ENCODE data around the gene TPK1. TPM values are rescaled to one million over a fixed set of nuclear protein-coding genes. Genes with fewer than 3 reads are reported as not detected.
"Not testable (repeated sequence)": the region's sequence is repeated elsewhere in the genome, so short reads cannot be mapped to it uniquely, and the experiment has no call there.

The TPK1 gene
- total RNA-seq, 2 donors from 2014 or later = 9.9 to 16.1 TPM

GRCh38 chr7:144468990-144469732, 366.7 kb downstream of the TPK1 start:
- intact Hi-C loops (cut with DNase I) = no loop called here
- DNase-seq (ENCODE audit: low spot score) = no peak

GRCh38 chr7:144459635-144460034, 376.2 kb downstream of the TPK1 start:
- no peak for DNase-seq (ENCODE audit: low spot score)
- intact Hi-C loops (cut with DNase I) = loop anchor here in 1 of 2 donors (2.0 kb wide), 1 partner anchor 47 kb away; no protein-coding TSS in a partner anchor

DNA sequence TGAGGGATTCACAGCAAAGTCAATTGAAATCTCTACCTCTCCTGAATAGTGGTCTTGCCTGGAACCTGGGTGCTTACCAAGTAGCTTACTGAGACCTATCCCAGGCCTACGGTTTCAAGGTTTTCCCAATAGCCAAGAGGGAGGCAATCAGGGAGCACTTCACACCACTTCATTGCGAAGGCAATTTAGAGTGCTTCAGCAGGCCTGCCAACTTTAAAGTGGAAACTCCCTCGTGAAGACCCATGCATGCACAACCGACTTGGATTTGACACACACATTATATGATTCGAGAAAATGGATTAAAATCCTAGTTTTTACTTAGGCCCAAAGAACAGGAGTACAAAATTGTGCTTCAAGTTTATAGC, 380.8 kb downstream of the TPK1 start:
- no peak for DNase-seq (ENCODE audit: low spot score)
- intact Hi-C loops (cut with DNase I) = no loop called here

DNA sequence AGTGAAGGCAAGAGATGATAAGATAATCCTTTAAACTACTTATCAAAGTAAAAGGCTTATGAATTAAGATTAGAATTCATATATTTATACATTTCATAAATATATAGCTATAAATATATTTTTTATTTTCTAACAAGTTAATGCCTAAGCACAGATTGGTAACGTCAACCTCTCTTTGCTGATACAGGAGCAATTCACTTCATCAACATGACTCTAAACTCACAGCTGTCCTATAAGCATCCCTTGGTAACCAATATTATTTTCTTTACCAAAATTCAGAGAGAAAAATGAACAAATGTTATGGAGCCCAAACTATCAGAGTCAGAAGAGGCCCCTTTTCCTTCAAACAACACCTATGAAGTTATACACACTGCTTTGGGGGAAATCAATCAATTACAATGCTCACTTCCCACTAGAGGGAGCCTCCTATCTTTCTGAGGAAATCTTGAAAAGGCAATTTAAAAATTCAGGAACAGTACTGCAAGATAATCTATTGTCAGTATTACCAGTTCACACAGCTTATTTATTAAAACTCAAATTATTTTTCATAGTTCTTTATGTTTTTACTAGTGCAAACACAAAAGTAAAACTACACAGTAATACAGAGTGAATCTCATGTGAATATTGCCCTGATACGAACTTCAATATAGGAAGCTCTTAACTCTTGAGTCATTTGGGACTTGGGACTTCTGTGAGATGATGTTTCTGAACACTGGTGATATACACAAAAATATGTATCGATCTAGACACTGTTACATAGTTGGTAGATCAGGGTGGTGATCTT, 381.4 kb downstream of the TPK1 start:
- no peak for DNase-seq (ENCODE audit: low spot score)
- intact Hi-C loops (cut with DNase I) = no loop called here

- DNase-seq (ENCODE audit: low spot score) = no peak
- intact Hi-C loops (cut with DNase I) = no loop called here
These were observed 383.8 kb downstream of the TPK1 start for GRCh38 chr7:144452064-144452463.

GRCh38 chr7:144445590-144445989, 390.3 kb downstream of the TPK1 start:
- DNase-seq (ENCODE audit: low spot score) = no peak
- intact Hi-C loops (cut with DNase I) = no loop called here

DNA sequence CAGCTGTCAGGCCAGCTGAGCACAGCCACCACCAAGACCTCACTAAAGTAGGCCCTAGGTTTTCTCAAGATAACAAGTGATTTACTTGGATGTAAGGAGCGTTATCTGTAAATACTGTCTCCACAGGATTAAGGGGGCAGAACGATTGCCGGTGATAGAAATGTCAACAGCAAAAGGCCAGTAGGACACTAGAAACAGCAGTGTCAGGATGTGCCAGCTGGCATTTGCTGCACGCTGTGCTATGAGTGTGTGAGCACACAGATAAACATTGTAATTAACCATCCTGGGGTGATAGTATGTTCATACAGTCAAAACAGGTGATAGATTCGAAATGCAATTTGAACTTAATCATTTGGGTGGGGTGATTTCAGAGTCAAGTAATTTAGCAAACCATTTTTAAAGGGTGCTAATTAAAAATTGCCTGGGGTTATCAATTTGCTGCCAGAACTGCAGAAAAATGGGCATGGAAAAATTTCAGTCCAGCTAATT, 396.1 kb downstream of the TPK1 start:
- DNase-seq (ENCODE audit: low spot score) = no peak
- intact Hi-C loops (cut with DNase I) = no loop called here

DNA sequence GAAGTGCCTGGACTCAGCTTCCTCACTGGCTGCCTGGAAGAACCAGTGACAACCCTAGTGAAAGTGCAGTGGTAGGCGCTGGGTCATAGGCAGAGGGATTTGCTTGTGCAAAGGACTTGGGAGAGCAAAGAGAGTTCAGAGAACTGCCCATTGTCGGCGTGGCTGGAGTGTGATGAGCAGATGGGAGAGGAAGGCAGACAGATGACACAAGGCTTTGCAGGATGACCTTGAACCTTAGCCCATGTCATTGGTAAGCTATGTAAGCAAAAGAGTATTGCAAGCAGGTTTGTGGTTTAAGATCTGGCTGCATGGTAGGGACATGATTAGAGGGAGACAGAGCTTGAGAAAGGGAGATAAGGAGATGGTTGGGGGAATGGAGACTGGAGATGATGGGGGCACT, 397.1 kb downstream of the TPK1 start:
- intact Hi-C loops (cut with DNase I) = no loop called here
- no peak for DNase-seq (ENCODE audit: low spot score)

- DNase-seq (ENCODE audit: low spot score) = no peak
- intact Hi-C loops (cut with DNase I) = no loop called here
These were observed 398.3 kb downstream of the TPK1 start for GRCh38 chr7:144437370-144438191.

GRCh38 chr7:144436500-144436899, 399.4 kb downstream of the TPK1 start:
- no peak for DNase-seq (ENCODE audit: low spot score)
- intact Hi-C loops (cut with DNase I) = no loop called here

GRCh38 chr7:144428431-144428830, 407.4 kb downstream of the TPK1 start:
- no peak for DNase-seq (ENCODE audit: low spot score)

GRCh38 chr7:144427539-144427938, 408.3 kb downstream of the TPK1 start:
- intact Hi-C loops (cut with DNase I); DNase-seq (ENCODE audit: low spot score): not testable (repeated sequence)

More at GRCh38 chr7:144428431-144428830, 407.4 kb downstream of the TPK1 start:
- intact Hi-C loops (cut with DNase I) = no loop called here

- intact Hi-C loops (cut with DNase I); DNase-seq (ENCODE audit: low spot score): not testable (repeated sequence)
These were observed 416.9 kb downstream of the TPK1 start for GRCh38 chr7:144418931-144419330.

DNA sequence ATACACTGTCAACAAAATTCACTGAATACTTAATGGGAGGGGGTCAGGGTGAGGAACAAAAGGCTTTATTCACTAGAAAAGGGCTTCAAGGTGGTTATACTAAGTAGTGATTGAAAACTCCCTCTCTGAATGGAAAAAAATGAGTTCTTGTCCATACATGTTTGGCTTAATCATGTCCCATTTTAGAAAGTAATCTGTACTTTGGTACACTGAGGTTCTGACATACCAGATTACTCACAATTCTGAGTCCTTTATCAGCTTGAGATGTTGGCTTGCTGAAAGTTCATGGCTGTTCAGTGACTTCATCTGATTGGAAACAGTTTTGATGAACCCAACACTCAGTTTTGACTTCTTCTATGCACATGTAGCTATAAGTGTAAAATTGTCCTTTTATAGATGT, 419.5 kb downstream of the TPK1 start:
- intact Hi-C loops (cut with DNase I) = no loop called here
- no peak for DNase-seq (ENCODE audit: low spot score)

- intact Hi-C loops (cut with DNase I) = no loop called here
- no peak for DNase-seq (ENCODE audit: low spot score)
These were observed 420.0 kb downstream of the TPK1 start for GRCh38 chr7:144415858-144416257.

DNA sequence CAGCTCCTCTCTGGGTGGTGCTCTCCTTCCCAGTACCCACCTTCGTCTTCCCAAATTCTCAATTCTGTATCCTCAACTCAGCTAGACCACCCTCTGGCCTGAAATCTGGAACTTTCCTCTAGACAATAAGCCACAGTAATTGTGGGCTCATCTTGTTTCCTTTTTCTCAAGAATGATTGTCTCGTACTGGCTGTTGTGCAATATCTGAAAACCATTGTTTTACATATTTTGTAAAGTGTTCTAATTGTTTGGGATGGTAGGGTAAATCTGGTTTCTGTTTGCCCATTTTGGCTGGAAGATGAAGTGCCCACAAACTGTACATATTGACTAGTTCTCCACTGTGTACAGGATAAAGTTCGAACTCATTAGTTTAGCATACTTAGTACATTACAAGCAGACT, 421.0 kb downstream of the TPK1 start:
- no peak for DNase-seq (ENCODE audit: low spot score)
- intact Hi-C loops (cut with DNase I) = no loop called here

DNA sequence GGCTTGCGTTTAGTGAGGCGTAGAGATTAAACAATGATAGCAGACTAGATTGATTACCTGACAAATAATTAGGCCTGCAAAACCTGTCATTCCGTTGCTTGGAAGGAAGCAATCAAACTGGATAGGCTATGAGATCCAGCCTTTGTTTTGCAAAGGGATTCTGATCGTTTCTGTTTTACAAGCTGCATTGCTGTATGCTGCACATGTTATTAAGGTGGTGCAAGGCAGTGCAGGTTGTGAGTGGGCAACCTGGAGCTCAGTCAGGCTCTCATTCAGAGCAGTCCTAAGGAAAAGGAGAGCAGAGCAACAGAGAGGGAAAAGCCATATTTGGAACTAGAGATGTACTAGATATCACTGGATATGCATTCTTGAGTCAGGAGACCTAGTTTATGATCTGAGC, 425.4 kb downstream of the TPK1 start:
- intact Hi-C loops (cut with DNase I) = no loop called here
- no peak for DNase-seq (ENCODE audit: low spot score)

DNA sequence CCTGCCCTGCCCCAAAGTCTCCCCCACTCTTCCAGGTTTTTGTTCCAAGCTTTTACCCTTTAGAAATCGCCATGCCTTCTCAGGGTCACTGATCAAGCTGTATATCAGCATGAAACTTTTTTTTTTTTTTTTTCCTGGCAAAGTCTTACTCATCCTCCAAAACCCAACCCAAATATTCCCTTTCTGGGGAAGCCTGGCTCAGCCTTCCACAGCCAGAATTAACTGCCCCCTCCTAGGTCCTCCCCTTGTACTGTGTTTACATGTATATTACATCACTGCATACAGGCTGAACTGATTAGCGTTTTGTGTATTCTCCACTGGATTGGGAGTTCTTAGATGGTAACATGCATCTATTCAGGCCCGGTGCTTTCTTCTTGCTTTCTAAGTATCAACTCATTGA, 427.7 kb downstream of the TPK1 start:
- DNase-seq (ENCODE audit: low spot score) = no peak
- intact Hi-C loops (cut with DNase I) = no loop called here

GRCh38 chr7:144407266-144407931, 428.5 kb downstream of the TPK1 start:
- intact Hi-C loops (cut with DNase I) = no loop called here
- no peak for DNase-seq (ENCODE audit: low spot score)
